ENCODE results near the gene KNDC1.

The KNDC1 gene

GRCh38 chr10:133115976-133116375, 44.0 kb upstream of the KNDC1 start:
- H3K27me3 ChIP-seq (ENCODE audit: control insufficient read depth in 5 of 5, insufficient read depth in 4 of 5, low read length in 5 of 5), result peaks cover 12 to 26% (median 14%) of the 10 kb centered on the region in 5 donors
- H3K4me3 ChIP-seq (ENCODE audit: low read depth in 1 of 5, low read length in 5 of 5), result no peak overlapping the region
- H3K27ac ChIP-seq (ENCODE audit: low read depth, low read length), result no peak overlapping the region
- no peaks in the 10 kb centered on the region for H3K4me1 ChIP-seq (ENCODE audit: control insufficient read depth in 5 of 5, insufficient read depth in 5 of 5, low read length in 5 of 5)
- H3K9ac ChIP-seq (ENCODE audit: low read length in 5 of 5), result no peak overlapping the region
- H3K9me3 ChIP-seq (ENCODE audit: control insufficient read depth in 5 of 5, low read length in 5 of 5), result peaks cover 0 to 14% (median 6%) of the 10 kb centered on the region in 5 donors
- no peaks in the 10 kb centered on the region for H3K36me3 ChIP-seq (ENCODE audit: control insufficient read depth in 5 of 5, insufficient read depth in 5 of 5, low read length in 5 of 5)

GRCh38 chr10:133116455-133116854, 43.6 kb upstream of the KNDC1 start:
- H3K4me3 ChIP-seq (ENCODE audit: low read depth in 1 of 5, low read length in 5 of 5), result no peak overlapping the region
- no peak overlapping the region for H3K27ac ChIP-seq (ENCODE audit: low read depth, low read length)
- no peak overlapping the region for H3K9ac ChIP-seq (ENCODE audit: low read length in 5 of 5)
- H3K4me1 ChIP-seq (ENCODE audit: control insufficient read depth in 5 of 5, insufficient read depth in 5 of 5, low read length in 5 of 5), result no peaks in the 10 kb centered on the region
- peaks cover 0 to 14% (median 7%) of the 10 kb centered on the region in 5 donors for H3K9me3 ChIP-seq (ENCODE audit: control insufficient read depth in 5 of 5, low read length in 5 of 5)
- no peaks in the 10 kb centered on the region for H3K36me3 ChIP-seq (ENCODE audit: control insufficient read depth in 5 of 5, insufficient read depth in 5 of 5, low read length in 5 of 5)
- H3K27me3 ChIP-seq (ENCODE audit: control insufficient read depth in 5 of 5, insufficient read depth in 4 of 5, low read length in 5 of 5), result peaks cover 9 to 26% (median 13%) of the 10 kb centered on the region in 5 donors

- no peaks in the 10 kb centered on the region for H3K4me1 ChIP-seq (ENCODE audit: control insufficient read depth in 5 of 5, insufficient read depth in 5 of 5, low read length in 5 of 5)
- H3K36me3 ChIP-seq (ENCODE audit: control insufficient read depth in 5 of 5, insufficient read depth in 5 of 5, low read length in 5 of 5), result no peaks in the 10 kb centered on the region
- peaks cover 0 to 16% (median 7%) of the 10 kb centered on the region in 5 donors for H3K9me3 ChIP-seq (ENCODE audit: control insufficient read depth in 5 of 5, low read length in 5 of 5)
- peaks cover 5 to 30% (median 13%) of the 10 kb centered on the region in 5 donors for H3K27me3 ChIP-seq (ENCODE audit: control insufficient read depth in 5 of 5, insufficient read depth in 4 of 5, low read length in 5 of 5)
- no peak overlapping the region for H3K4me3 ChIP-seq (ENCODE audit: low read depth in 1 of 5, low read length in 5 of 5)
- no peak overlapping the region for H3K9ac ChIP-seq (ENCODE audit: low read length in 5 of 5)
- no peak overlapping the region for H3K27ac ChIP-seq (ENCODE audit: low read depth, low read length)
These were observed 42.9 kb upstream of the KNDC1 start for GRCh38 chr10:133117036-133117687.

- H3K27me3 ChIP-seq (ENCODE audit: control insufficient read depth in 5 of 5, insufficient read depth in 4 of 5, low read length in 5 of 5), result peaks cover 5 to 30% (median 13%) of the 10 kb centered on the region in 5 donors
- H3K27ac ChIP-seq (ENCODE audit: low read depth, low read length), result no peak overlapping the region
- H3K4me3 ChIP-seq (ENCODE audit: low read depth in 1 of 5, low read length in 5 of 5), result no peak overlapping the region
- no peak overlapping the region for H3K9ac ChIP-seq (ENCODE audit: low read length in 5 of 5)
- no peaks in the 10 kb centered on the region for H3K4me1 ChIP-seq (ENCODE audit: control insufficient read depth in 5 of 5, insufficient read depth in 5 of 5, low read length in 5 of 5)
- H3K9me3 ChIP-seq (ENCODE audit: control insufficient read depth in 5 of 5, low read length in 5 of 5), result peaks cover 0 to 16% (median 7%) of the 10 kb centered on the region in 5 donors
- no peaks in the 10 kb centered on the region for H3K36me3 ChIP-seq (ENCODE audit: control insufficient read depth in 5 of 5, insufficient read depth in 5 of 5, low read length in 5 of 5)
These were observed 42.3 kb upstream of the KNDC1 start for GRCh38 chr10:133117688-133118071.

GRCh38 chr10:133121479-133121878, 38.5 kb upstream of the KNDC1 start:
- Histone ChIP-seq H3K9me3 (ENCODE audit: control insufficient read depth in 5 of 5, low read length in 5 of 5) (peaks cover 0 to 16% (median 7%) of the 10 kb centered on the region in 5 donors), H3K9ac (ENCODE audit: low read length in 5 of 5) (no peak overlapping the region), H3K36me3 (ENCODE audit: control insufficient read depth in 5 of 5, insufficient read depth in 5 of 5, low read length in 5 of 5) (no peaks in the 10 kb centered on the region), H3K4me1 (ENCODE audit: control insufficient read depth in 5 of 5, insufficient read depth in 5 of 5, low read length in 5 of 5) (no peaks in the 10 kb centered on the region), H3K4me3 (ENCODE audit: low read depth in 1 of 5, low read length in 5 of 5) (no peak overlapping the region), H3K27me3 (ENCODE audit: control insufficient read depth in 5 of 5, insufficient read depth in 4 of 5, low read length in 5 of 5) (peaks cover 4 to 40% (median 18%) of the 10 kb centered on the region in 5 donors), H3K27ac (ENCODE audit: low read depth, low read length) (no peak overlapping the region)

GRCh38 chr10:133122171-133122935, 37.7 kb upstream of the KNDC1 start:
- peaks cover 0 to 16% (median 7%) of the 10 kb centered on the region in 5 donors for H3K9me3 ChIP-seq (ENCODE audit: control insufficient read depth in 5 of 5, low read length in 5 of 5)
- H3K36me3 ChIP-seq (ENCODE audit: control insufficient read depth in 5 of 5, insufficient read depth in 5 of 5, low read length in 5 of 5), result no peaks in the 10 kb centered on the region
- H3K9ac ChIP-seq (ENCODE audit: low read length in 5 of 5), result no peak overlapping the region
- H3K4me3 ChIP-seq (ENCODE audit: low read depth in 1 of 5, low read length in 5 of 5), result no peak overlapping the region
- no peaks in the 10 kb centered on the region for H3K4me1 ChIP-seq (ENCODE audit: control insufficient read depth in 5 of 5, insufficient read depth in 5 of 5, low read length in 5 of 5)
- H3K27ac ChIP-seq (ENCODE audit: low read depth, low read length), result no peak overlapping the region
- peaks cover 4 to 34% (median 22%) of the 10 kb centered on the region in 5 donors for H3K27me3 ChIP-seq (ENCODE audit: control insufficient read depth in 5 of 5, insufficient read depth in 4 of 5, low read length in 5 of 5)

- H3K9ac ChIP-seq (ENCODE audit: low read length in 5 of 5), result no peak overlapping the region
- H3K36me3 ChIP-seq (ENCODE audit: control insufficient read depth in 5 of 5, insufficient read depth in 5 of 5, low read length in 5 of 5), result no peaks in the 10 kb centered on the region
- H3K9me3 ChIP-seq (ENCODE audit: control insufficient read depth in 5 of 5, low read length in 5 of 5), result peaks cover 0 to 16% (median 7%) of the 10 kb centered on the region in 5 donors
- no peaks in the 10 kb centered on the region for H3K4me1 ChIP-seq (ENCODE audit: control insufficient read depth in 5 of 5, insufficient read depth in 5 of 5, low read length in 5 of 5)
- peaks cover 4 to 30% (median 22%) of the 10 kb centered on the region in 5 donors for H3K27me3 ChIP-seq (ENCODE audit: control insufficient read depth in 5 of 5, insufficient read depth in 4 of 5, low read length in 5 of 5)
- no peak overlapping the region for H3K4me3 ChIP-seq (ENCODE audit: low read depth in 1 of 5, low read length in 5 of 5)
- H3K27ac ChIP-seq (ENCODE audit: low read depth, low read length), result no peak overlapping the region
These were observed 36.8 kb upstream of the KNDC1 start for GRCh38 chr10:133123050-133123745.

GRCh38 chr10:133123746-133124356, 36.2 kb upstream of the KNDC1 start:
- no peaks in the 10 kb centered on the region for H3K4me1 ChIP-seq (ENCODE audit: control insufficient read depth in 5 of 5, insufficient read depth in 5 of 5, low read length in 5 of 5)
- no peaks in the 10 kb centered on the region for H3K36me3 ChIP-seq (ENCODE audit: control insufficient read depth in 5 of 5, insufficient read depth in 5 of 5, low read length in 5 of 5)
- peaks cover 4 to 29% (median 22%) of the 10 kb centered on the region in 5 donors for H3K27me3 ChIP-seq (ENCODE audit: control insufficient read depth in 5 of 5, insufficient read depth in 4 of 5, low read length in 5 of 5)
- H3K4me3 ChIP-seq (ENCODE audit: low read depth in 1 of 5, low read length in 5 of 5), result no peak overlapping the region
- H3K9ac ChIP-seq (ENCODE audit: low read length in 5 of 5), result no peak overlapping the region
- H3K9me3 ChIP-seq (ENCODE audit: control insufficient read depth in 5 of 5, low read length in 5 of 5), result peaks cover 0 to 14% (median 5%) of the 10 kb centered on the region in 5 donors
- H3K27ac ChIP-seq (ENCODE audit: low read depth, low read length), result no peak overlapping the region

GRCh38 chr10:133124357-133125211, 35.4 kb upstream of the KNDC1 start:
- no peaks in the 10 kb centered on the region for H3K4me1 ChIP-seq (ENCODE audit: control insufficient read depth in 5 of 5, insufficient read depth in 5 of 5, low read length in 5 of 5)
- H3K36me3 ChIP-seq (ENCODE audit: control insufficient read depth in 5 of 5, insufficient read depth in 5 of 5, low read length in 5 of 5), result no peaks in the 10 kb centered on the region
- peaks cover 0 to 10% (median 0%) of the 10 kb centered on the region in 5 donors for H3K9me3 ChIP-seq (ENCODE audit: control insufficient read depth in 5 of 5, low read length in 5 of 5)
- H3K27ac ChIP-seq (ENCODE audit: low read depth, low read length), result no peak overlapping the region
- H3K4me3 ChIP-seq (ENCODE audit: low read depth in 1 of 5, low read length in 5 of 5), result no peak overlapping the region
- no peak overlapping the region for H3K9ac ChIP-seq (ENCODE audit: low read length in 5 of 5)
- H3K27me3 ChIP-seq (ENCODE audit: control insufficient read depth in 5 of 5, insufficient read depth in 4 of 5, low read length in 5 of 5), result peaks cover 4 to 28% (median 22%) of the 10 kb centered on the region in 5 donors
